ENCODE data around the gene YTHDC1. TPM values are rescaled to one million over a fixed set of nuclear protein-coding genes. Genes with fewer than 3 reads are reported as not detected.

Gene YTHDC1
- total and polyA plus RNA-seq, 8 donors = 22.9 to 113 (median 47.2) TPM

DNA sequence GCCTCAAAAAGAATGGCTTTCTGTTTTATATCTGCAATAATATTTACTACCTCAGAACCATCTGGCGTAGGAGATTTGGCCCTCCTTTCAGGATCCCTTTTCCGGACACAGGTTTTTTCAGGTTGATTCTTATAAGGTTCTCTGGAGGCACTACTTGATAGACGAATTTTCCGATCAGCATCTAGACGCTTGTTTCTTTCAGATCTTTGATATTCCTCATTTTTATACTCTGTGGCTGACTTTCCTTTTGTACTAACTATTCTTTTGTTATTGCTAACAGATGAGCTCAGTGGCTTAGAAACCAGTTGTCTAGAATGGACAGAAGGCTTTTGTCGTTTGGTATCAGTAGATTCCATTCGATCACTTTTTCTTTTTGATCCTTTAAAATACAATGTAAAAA lies 12.4 kb downstream of the YTHDC1 start:
- peaks cover 32 to 86% (median 50%) of the 10 kb centered on the region in 4 donors for H3K4me1 ChIP-seq
- no peaks in the 10 kb centered on the region for H3K9me3 ChIP-seq

DNA sequence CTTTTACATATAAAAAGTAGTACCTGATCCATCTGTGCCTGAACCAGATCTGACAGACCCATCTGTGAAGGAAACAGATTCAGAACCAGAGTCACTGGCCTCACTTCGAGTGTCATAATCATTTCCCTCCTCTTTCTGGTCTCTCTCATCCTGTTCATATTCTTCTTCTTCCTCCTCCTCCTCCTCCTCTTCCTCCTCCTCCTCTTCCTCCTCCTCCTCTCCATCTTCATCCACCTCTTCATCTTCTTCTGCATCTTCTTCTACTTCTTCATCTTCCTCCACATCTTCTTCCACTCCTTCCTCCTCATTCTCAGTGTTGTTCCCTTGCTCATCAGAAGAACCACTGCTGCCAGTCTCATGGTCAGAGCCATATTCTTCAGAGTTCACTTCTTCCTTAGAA lies 12.9 kb downstream of the YTHDC1 start:
- Histone ChIP-seq H3K4me3 (no peak overlapping the region), H3K27ac (no peak overlapping the region), H3K9me3 (no peaks in the 10 kb centered on the region), H3K36me3 (peaks cover 18 to 59% (median 54%) of the 10 kb centered on the region in 4 donors), H3K27me3 (no peaks in the 10 kb centered on the region), H3K4me1 (peaks cover 27 to 80% (median 45%) of the 10 kb centered on the region in 4 donors)
- TF ChIP-seq POLR2AphosphoS5 (IDR thresholded peaks at IDR 0.05) (no peak), EP300 (IDR thresholded peaks at IDR 0.05) (no peak), POLR2A (IDR thresholded peaks at IDR 0.05) (no peak)
- TF ChIP-seq, protein P1, sequence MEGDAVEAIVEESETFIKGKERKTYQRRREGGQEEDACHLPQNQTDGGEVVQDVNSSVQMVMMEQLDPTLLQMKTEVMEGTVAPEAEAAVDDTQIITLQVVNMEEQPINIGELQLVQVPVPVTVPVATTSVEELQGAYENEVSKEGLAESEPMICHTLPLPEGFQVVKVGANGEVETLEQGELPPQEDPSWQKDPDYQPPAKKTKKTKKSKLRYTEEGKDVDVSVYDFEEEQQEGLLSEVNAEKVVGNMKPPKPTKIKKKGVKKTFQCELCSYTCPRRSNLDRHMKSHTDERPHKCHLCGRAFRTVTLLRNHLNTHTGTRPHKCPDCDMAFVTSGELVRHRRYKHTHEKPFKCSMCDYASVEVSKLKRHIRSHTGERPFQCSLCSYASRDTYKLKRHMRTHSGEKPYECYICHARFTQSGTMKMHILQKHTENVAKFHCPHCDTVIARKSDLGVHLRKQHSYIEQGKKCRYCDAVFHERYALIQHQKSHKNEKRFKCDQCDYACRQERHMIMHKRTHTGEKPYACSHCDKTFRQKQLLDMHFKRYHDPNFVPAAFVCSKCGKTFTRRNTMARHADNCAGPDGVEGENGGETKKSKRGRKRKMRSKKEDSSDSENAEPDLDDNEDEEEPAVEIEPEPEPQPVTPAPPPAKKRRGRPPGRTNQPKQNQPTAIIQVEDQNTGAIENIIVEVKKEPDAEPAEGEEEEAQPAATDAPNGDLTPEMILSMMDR (IDR thresholded peaks at IDR 0.05) = no peak
- no peak for DNase-seq
- 70 to 93% (median 79%) methylated on average over 1 of the region's 1 CpG for whole genome bisulfite sequencing, 5 donors
- intact Hi-C loops (cut with DNase I; ENCODE audit: low total_unique reads) = no loop called here

More for the DNA sequence above, 12.4 kb downstream of the YTHDC1 start:
- Histone ChIP-seq H3K27ac (no peak overlapping the region), H3K36me3 (peaks cover 13 to 54% (median 48%) of the 10 kb centered on the region in 4 donors), H3K27me3 (no peaks in the 10 kb centered on the region), H3K4me3 (no peak overlapping the region)
- TF ChIP-seq POLR2AphosphoS5 (IDR thresholded peaks at IDR 0.05) = no peak
- TF ChIP-seq, protein P1 (IDR thresholded peaks at IDR 0.05) = no peak
- no peak for TF ChIP-seq POLR2A (IDR thresholded peaks at IDR 0.05)
- no peak for TF ChIP-seq EP300 (IDR thresholded peaks at IDR 0.05)
- DNase-seq = no peak
- intact Hi-C loops (cut with DNase I; ENCODE audit: low total_unique reads) = no loop called here
- 88 to 92% (median 90%) methylated on average over 7 of the region's 7 CpGs for WGBS, 5 donors

DNA sequence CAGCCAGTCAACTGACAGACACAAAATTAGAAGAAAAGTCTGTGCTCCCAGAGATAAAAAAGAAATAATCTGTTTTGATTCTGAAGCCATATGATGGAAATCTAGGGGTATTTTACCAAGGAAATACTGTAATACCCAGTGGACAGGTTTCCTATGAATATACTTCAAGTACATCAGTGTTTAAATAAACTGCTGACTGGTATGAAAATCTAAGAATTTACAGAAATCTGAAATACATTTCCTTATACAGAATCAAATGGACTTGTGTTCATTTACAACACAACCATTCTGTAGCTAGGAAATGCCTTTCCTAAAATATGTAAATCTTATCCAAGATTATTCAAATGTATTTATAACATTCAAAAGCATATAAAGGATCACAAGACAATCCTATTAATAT lies 13.4 kb downstream of the YTHDC1 start:
- Histone ChIP-seq H3K27ac (no peak overlapping the region), H3K4me1 (peaks cover 22 to 76% (median 40%) of the 10 kb centered on the region in 4 donors), H3K4me3 (no peak overlapping the region), H3K36me3 (peaks cover 23 to 64% (median 58%) of the 10 kb centered on the region in 4 donors), H3K27me3 (no peaks in the 10 kb centered on the region), H3K9me3 (no peaks in the 10 kb centered on the region)
- no peak for DNase-seq
- intact Hi-C loops (cut with DNase I; ENCODE audit: low total_unique reads) = no loop called here
- TF ChIP-seq EP300 (IDR thresholded peaks at IDR 0.05) (no peak), POLR2AphosphoS5 (IDR thresholded peaks at IDR 0.05) (no peak), POLR2A (IDR thresholded peaks at IDR 0.05) (no peak)
- TF ChIP-seq, protein P1 (IDR thresholded peaks at IDR 0.05) = no peak

DNA sequence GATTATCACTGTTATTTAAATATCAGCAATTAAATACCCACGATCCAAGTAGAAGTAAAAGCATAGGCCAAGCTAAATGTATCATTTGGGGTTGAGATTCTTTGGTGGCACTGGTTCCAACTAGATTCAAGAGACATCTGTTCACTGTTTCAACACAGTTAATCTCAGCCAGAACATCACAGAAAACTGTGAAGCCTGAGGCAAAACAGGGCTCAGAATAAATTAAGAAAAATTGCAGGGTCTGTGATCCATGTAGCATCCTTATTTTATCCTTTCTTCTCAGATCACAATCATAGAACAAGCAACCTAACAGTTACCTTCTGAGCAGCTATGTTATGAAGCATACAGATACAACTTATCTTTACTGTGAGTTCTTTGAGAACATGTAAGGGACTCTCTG lies 23.7 kb downstream of the YTHDC1 start:
- intact Hi-C loops (cut with DNase I; ENCODE audit: low total_unique reads) = no loop called here
- WGBS, 5 donors = 61 to 81% (median 77%) methylated on average over 1 of the region's 1 CpG

More for the DNA sequence above, 23.7 kb downstream of the YTHDC1 start:
- Histone ChIP-seq H3K27me3 (no peaks in the 10 kb centered on the region), H3K4me1 (peaks cover 0 to 17% (median 7%) of the 10 kb centered on the region in 4 donors), H3K27ac (no peak overlapping the region), H3K36me3 (peaks cover 51 to 95% (median 85%) of the 10 kb centered on the region in 4 donors), H3K9me3 (no peaks in the 10 kb centered on the region), H3K4me3 (no peak overlapping the region)
- TF ChIP-seq EP300 (IDR thresholded peaks at IDR 0.05) (no peak), POLR2AphosphoS5 (IDR thresholded peaks at IDR 0.05) (no peak), POLR2A (IDR thresholded peaks at IDR 0.05) (no peak)
- TF ChIP-seq, protein P1 (IDR thresholded peaks at IDR 0.05) = no peak
- DNase-seq = no peak

All from stomach (tissue), 9 donors.